GM12892 (cell line): ENCODE results near the gene TAF5. TPM values are rescaled to one million over a fixed set of nuclear protein-coding genes. Genes with fewer than 3 reads are reported as not detected.
A peak's percentile ranks its signal among the peaks of the same experiment; 100 is the strongest.
"Not testable (repeated sequence)": the region's sequence is repeated elsewhere in the genome, so short reads cannot be mapped to it uniquely, and the experiment has no call there.

Source experiments
- DNase-seq: peaks from one replicate; pipeline ENCODE4 v3.0.0; 2011; ENCODE audit not compliant: insufficient read length
- FAIRE-seq: peaks from 2 replicates; lab custom pipeline; 2011; peaks lifted over from hg19 to GRCh38; lab: Jason Lieb, UNC
- POLR2A ChIP-seq: IDR thresholded peaks from 2 replicates; pipeline ENCODE4 v1.6.1; 2011; ENCODE audit warnings: low read depth, low read length, control low read depth
- POLR2AphosphoS5 ChIP-seq: IDR thresholded peaks from 2 replicates; pipeline ENCODE4 v1.6.1; 2011; ENCODE audit warnings: low read depth, low read length, control low read depth
- TAF1 ChIP-seq: IDR thresholded peaks from 2 replicates; pipeline ENCODE4 v1.6.1; 2011; ENCODE audit warnings: low read depth, mild to moderate bottlenecking, control low read depth, low read length, borderline replicate concordance
- polyA plus RNA-seq: library from polyadenylated mRNA; unstranded; fragments of >200 nt; gene quantifications from one replicate; pipeline ENCODE4 v1.2.1, GENCODE V29; 2012; ENCODE audit warnings: missing spikeins, inconsistent platforms; ENCODE audit not compliant: missing spikeins

The TAF5 gene
- 5.0 TPM for polyA plus RNA-seq

DNA sequence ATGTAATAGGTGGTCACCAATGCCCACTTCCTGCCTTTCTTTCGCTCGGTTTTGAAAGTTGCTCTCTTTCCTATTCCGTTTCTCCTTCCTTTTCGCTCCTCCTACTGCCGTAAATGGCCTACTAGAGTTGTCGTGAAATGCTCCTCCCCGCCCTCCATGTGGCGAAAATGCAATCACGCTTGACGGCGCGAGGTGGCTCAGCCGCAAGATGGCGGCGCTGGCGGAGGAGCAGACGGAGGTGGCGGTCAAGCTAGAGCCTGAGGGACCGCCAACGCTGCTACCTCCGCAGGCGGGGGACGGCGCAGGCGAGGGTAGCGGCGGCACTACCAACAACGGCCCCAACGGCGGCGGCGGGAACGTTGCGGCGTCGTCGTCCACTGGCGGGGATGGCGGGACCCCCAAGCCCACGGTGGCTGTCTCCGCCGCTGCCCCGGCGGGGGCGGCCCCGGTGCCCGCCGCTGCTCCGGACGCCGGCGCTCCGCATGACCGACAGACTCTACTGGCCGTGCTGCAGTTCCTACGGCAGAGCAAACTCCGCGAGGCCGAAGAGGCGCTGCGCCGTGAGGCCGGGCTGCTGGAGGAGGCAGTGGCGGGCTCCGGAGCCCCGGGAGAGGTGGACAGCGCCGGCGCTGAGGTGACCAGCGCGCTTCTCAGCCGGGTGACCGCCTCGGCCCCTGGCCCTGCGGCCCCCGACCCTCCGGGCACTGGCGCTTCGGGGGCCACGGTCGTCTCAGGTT, at the start of gene TAF5:
Gene TAF5, plus strand, starts transcription at position 195 of the 737 bp plus-strand sequence. Its CDS starts 14 bp downstream, at position 209.
- TF ChIP-seq POLR2AphosphoS5: peak; percentile 83; the same call in 1 of the 2 replicates
- TF ChIP-seq TAF1: peak; percentile 100
- peak; percentile 84 for TF ChIP-seq POLR2A
- peak; percentile 99 for FAIRE-seq
- DNase-seq: peak; percentile 60

DNA sequence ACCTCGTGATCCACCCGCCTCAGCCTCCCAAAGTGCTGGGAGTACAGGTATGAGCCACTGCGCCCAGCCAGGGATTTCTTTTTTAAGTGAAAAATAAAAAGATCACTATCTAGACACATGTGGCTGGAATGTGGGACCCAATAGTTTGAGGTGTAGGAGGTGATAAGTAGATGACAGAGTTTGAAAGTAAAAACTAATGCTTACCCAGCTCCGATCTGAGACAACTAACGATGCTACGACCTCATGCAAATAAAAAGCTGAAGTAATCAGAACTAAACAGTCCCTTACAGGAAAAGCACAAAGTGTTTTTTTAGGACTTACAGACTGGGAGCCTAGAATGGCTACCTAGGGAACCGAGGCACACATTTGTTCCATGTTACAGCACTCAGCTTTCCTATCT, 39.9 kb upstream of the TAF5 start:
- DNase-seq: no peak
- FAIRE-seq: no peak
- no peak for TF ChIP-seq TAF1

DNA sequence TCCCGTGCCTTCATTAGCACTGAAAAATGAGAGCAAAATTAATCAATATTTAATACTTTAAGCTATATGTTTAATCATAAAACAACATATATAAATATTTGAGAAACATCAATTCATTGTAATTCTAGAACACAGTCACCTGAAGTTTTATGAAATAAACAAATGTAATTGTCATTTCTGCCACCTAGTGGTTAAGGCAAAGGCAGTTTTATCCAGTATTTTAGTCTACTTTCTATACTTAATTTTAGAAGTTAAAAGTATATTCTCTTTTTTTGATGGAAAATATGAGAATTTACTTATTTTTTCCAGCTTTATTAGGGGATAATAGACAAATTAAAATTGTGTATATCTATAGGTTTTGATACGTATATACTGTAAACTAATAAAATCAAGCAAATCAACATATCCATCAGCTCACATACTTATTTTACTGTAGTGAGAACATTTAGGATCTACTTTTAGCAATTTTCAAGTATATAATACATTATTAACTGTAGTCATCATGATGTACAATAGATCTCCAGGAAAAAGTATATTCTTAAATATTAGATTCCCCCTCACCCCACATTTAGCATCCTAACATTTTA, 33.7 kb upstream of the TAF5 start:
- no peak for DNase-seq
- FAIRE-seq: no peak
- TF ChIP-seq TAF1 (no peak), POLR2AphosphoS5 (no peak), POLR2A (no peak)

DNA sequence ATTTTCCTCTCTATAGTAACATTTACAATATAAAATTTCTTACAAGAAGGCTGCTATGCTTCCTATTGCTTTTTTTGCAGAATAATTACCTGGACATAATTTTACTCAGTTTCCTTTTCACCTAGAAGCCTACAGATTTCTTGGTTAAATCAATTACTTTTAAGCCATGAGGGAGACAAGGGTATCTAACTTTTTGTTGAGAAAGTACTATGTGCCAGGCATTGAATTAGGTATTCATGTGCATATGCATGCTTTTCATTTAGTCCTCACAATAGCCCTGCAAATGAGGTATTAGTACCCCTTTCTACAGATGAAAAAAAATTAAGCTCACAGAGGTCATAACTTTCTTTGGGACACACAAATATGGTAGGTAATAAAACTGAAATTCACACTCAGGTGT, 33.2 kb upstream of the TAF5 start:
- TF ChIP-seq POLR2A (no peak), TAF1 (no peak), POLR2AphosphoS5 (no peak)
- DNase-seq: no peak
- no peak for FAIRE-seq

DNA sequence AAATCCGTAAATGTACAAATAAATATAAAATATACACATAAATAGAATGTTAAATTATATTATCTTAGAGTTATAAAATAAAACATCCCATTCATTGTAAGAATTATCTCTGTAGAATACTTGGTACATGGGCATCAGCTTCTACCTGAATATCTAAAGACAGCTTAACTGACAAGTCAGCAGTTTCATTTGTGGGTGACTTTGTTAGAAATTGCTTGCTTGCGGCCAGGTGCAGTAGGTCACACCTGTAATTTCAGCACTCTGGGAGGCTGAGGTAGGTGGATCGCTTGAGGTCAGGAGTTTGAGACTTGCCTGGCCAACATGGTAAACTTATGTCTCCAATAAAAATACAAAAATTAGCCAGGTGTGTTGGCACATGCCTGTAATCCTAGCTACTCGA, 31.4 kb upstream of the TAF5 start:
- no peak for TF ChIP-seq TAF1
- TF ChIP-seq POLR2AphosphoS5: no peak
- TF ChIP-seq POLR2A: no peak
- FAIRE-seq: no peak
- no peak for DNase-seq

DNA sequence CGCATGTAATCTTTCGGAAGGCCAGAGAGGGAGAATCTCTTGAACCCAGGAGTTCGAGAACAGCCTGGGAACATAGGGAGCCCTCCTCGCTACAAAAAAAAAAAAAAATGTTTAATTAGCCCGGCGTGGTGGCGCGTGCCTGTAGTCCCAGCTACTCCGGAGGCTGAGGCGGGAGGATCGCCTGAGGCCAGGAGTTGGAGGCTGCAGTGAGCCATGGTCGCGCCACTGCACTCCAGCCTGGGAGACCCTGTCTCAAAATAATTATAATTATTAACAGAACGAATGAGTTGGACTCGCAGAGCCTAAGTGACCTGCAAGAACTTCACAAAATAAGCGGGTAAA, 17.6 kb upstream of the TAF5 start:
- no peak for DNase-seq
- no peak for TF ChIP-seq POLR2A
- TF ChIP-seq POLR2AphosphoS5: no peak
- TF ChIP-seq TAF1: no peak
- no peak for FAIRE-seq

DNA sequence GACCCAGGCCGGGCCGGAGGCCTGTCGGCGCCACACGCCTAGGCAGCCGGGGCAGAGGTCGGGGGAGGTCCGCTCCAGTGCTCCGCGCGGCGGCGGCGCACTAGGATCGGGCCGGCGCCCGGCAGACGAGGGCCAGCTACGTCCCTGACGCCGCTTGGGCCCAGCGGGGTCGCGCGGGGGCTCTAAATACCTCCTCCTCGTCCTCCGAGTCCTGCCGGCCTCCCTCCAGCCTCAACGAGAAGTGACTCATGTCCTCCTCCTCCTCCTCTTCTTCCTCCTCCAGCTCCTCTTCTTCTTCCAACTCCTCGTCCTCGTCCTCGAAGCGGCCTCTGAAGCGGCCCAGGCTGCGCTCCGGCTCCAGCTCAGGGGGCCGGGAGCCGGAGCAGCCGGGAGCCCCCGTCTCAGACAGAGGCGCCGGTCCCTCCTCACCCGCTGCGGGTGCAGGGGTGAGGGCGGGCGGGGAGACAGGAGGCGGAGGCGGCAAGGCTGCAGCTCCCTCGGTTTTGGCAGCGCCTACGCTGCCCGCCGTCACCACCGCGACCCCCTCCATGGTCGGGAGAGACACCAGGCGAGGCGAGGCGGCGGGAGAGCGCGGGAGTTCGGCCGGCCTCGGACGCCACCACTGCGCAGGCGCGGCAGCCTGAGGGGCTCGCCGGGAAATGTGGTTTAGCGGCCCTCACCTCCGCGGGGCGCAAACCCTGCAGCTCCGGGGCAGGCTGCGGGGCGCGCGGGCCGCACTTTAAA, 17.1 kb upstream of the TAF5 start, which contains the start of gene PCGF6:
Gene PCGF6, minus strand, starts transcription at position 624 of the 744 bp plus-strand sequence. Its CDS starts 74 bp downstream, at position 550.
- DNase-seq (peak; percentile 90), FAIRE-seq (peak; percentile 82)
- peak; percentile 66; the same call in 1 of the 2 replicates for TF ChIP-seq POLR2A
- 0 out of 2 replicates have a peak, but pooled peaks have one; percentile 33 for TF ChIP-seq TAF1
- TF ChIP-seq POLR2AphosphoS5: peak; percentile 35; the same call in 1 of the 2 replicates

DNA sequence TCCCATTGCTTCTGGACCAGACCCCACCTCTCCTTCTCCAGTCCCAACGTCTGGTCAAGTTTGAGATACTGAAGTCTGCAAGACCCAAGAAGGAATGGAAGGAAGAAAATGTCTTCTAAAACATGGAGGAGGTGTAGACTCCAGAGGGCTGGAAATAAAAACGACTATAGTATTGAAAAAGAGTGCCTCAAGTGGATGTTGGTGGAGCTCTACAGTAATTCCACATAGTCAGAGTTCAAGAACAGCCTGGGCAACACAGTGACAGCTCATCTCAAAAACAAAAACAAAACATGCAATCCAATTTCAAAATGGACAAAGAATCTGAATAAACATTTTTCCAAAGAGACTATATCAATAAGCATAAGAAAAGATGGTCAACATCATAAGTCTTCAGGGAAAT, 14.5 kb upstream of the TAF5 start:
- FAIRE-seq (no peak), DNase-seq (no peak)
- no peak for TF ChIP-seq POLR2AphosphoS5
- no peak for TF ChIP-seq POLR2A
- TF ChIP-seq TAF1: no peak

DNA sequence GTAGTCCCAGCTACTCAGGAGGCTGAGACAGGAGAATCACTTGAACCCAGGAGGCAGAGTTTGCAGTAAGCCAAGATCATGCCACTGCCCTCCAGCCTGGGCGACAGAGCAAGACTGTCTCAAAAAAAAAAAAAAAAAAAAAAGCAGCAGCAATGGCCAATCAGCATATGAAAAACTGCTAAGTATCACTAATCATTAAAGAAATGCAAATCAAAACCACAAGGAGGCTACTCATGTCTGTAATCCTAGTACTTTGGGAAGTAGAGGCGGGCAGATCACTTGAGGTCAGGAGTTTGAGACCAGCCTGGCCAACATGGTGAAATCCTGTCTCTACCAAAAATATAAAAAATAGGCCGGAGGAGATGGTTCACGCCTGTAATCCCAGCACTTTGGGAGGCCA, 13.2 kb upstream of the TAF5 start:
- not testable (repeated sequence) for FAIRE-seq, DNase-seq

DNA sequence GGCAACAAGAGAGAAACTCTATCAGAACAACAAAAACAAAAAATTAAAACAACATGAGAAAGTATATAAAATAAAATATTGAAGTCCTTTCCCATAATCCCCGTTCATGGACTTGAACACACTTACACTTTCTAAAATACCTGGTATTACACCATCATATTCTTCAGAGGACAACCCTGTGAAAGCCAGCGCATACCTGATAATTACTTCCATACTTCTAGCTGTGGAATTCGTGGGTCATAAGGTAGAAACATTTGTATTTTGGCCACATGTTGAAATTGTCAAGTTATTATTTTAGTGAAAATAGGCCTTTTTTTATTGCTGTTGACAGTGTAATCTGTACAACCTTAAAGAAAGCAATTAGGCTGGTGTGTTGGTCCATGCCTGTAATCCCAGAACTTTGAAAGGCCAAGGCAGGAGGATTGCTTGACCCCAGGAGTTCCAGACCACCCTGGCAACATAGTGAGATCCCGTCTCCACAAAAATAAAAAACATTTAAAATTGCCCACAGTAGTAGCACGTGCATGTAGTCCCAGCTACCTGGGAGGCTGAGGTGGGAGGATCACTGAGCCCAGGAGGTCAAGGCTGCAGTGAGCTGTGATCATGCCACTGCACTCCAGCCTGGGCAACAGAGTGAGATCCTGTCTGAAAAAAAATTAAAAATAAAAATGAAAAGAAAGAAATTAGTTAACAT, 11.7 kb upstream of the TAF5 start:
- DNase-seq: no peak
- no peak for FAIRE-seq
- no peak for TF ChIP-seq POLR2A
- no peak for TF ChIP-seq TAF1
- no peak for TF ChIP-seq POLR2AphosphoS5

DNA sequence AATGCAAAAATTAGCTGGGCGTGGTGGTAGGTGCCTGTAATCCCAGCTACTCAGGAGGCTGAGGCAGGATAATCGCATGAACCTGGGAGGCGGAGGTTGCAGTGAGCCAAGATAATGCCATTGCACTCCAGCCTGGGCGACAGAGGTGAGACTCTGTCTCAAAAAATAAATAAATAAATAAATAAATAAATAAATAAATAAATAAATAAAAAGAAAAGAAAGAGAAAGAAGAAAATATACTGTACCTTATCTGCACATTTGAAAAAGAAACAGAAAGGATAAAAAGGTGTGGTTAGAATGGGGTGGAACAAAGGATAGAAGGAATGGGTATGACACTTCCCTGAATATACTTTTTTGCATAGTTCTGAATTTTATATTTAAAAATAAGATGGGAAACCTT, 8.3 kb upstream of the TAF5 start:
- DNase-seq, FAIRE-seq: not testable (repeated sequence)

DNA sequence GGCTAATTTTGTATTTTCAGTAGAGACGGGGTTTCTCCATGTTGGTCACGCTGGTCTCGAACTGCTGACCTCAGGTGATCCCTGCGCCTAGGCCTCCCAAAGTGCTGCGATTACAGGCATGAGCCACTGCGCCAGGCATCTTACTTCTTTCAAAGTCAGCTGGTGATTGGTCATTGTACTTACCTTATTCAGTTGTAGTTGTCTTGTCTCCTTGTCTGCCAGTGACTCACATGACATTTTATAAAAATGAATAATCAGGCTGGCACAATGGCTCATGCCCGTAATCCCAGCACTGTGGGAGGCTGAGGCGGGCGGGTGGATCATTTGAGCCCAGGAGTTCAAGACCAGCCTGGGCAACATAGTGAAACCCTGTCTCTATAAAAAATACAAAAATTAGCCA, 7.0 kb upstream of the TAF5 start:
- FAIRE-seq, DNase-seq: not testable (repeated sequence)
